Tibial nerve (tissue), 4 donors: ENCODE data around the gene GNMT. TPM values are rescaled to one million over a fixed set of nuclear protein-coding genes. Genes with fewer than 3 reads are reported as not detected.
A peak's percentile ranks its signal among the peaks of the same experiment; 100 is the strongest.

Source experiments
- DNase-seq, 2 donors: peaks; one replicate each; pipeline ENCODE4 v3.0.0-alpha.2; 2019; ENCODE audit warnings: low spot score in 2 of 2
- H3K27ac ChIP-seq, 4 donors: fragments of 200-600 bp; sonication (generic) in 3 of 4; one replicate each; pipeline ENCODE4 v1.5.1; 2017 to 2019; ENCODE audit warnings: mild to moderate bottlenecking in 1 of 4
- H3K27me3 ChIP-seq, 2 donors: fragments of 200-600 bp; sonication (generic) in 1 of 2; one replicate each; pipeline versions ENCODE4 v1.5.1 to v1.6.0; 2017 to 2019
- H3K36me3 ChIP-seq, 3 donors: fragments of 200-600 bp; sonication (generic); one replicate each; pipeline ENCODE4 v1.5.1; 2018 to 2019
- H3K4me1 ChIP-seq, 4 donors: fragments of 200-600 bp; sonication (generic) in 3 of 4; one replicate each; pipeline ENCODE4 v1.5.1; 2017 to 2019
- H3K4me3 ChIP-seq, 4 donors: fragments of 200-600 bp; sonication (generic) in 3 of 4; one replicate each; pipeline ENCODE4 v1.5.1; 2017 to 2019; ENCODE audit warnings: mild to moderate bottlenecking in 1 of 4, moderate library complexity in 1 of 4
- H3K9me3 ChIP-seq, 4 donors: fragments of 200-600 bp; sonication (generic) in 3 of 4; one replicate each; pipeline ENCODE4 v1.5.1; 2017 to 2019
- CTCF ChIP-seq, 5 experiments: fragments of 200-600 bp in 3 of 5; fragments of 450-650 bp in 2 of 5; sonication (generic) in 3 of 5; IDR thresholded peaks; one replicate each; pipeline ENCODE4 v1.5.1; 2016 to 2019; ENCODE audit warnings: antibody characterized with exemption in 5 of 5, mild to moderate bottlenecking in 3 of 5, moderate library complexity in 2 of 5
- EP300 ChIP-seq, 2 donors: sonication (generic); formaldehyde crosslinking; IDR thresholded peaks; one replicate each; pipeline ENCODE4 v1.6.1; 2017; ENCODE audit warnings: antibody characterized with exemption in 2 of 2, mild to moderate bottlenecking in 1 of 2
- POLR2A ChIP-seq, 2 donors: fragments of 450-650 bp; IDR thresholded peaks; one replicate each; pipeline ENCODE4 v1.6.1; 2017; ENCODE audit warnings: antibody characterized with exemption in 2 of 2, mild to moderate bottlenecking in 2 of 2, moderate library complexity in 2 of 2
- WGBS, 2 donors: methylation state at CpG; one replicate each; pipeline ENCODE4 v1.1.5; 2018; 5-methylcytosine and 5-hydroxymethylcytosine counted together
- total RNA-seq, 4 donors: library from RNA; depleted of rRNA; stranded (reverse); fragments of >200 nt; gene quantifications; one replicate each; pipeline ENCODE4 v1.1.0, GENCODE V29; 2016

Gene GNMT
- total RNA-seq, 4 donors from 2014 or later: 2.0 to 3.1 (median 2.1) TPM; not detected in 1

- peaks cover 0 to 64% (median 8%) of the 10 kb centered on the region in 3 donors for H3K36me3 ChIP-seq
- peaks cover 5 to 40% (median 15%) of the 10 kb centered on the region in 4 donors for H3K4me1 ChIP-seq
- no peak for DNase-seq
- no peak overlapping the region for H3K4me3 ChIP-seq
- no peak overlapping the region for H3K27ac ChIP-seq
- H3K9me3 ChIP-seq: no peaks in the 10 kb centered on the region
- no peaks in the 10 kb centered on the region for H3K27me3 ChIP-seq
- 66 to 69% methylated on average over 5 to 6 of the region's 6 CpGs for WGBS, 2 donors
- TF ChIP-seq EP300 (IDR thresholded peaks at IDR 0.05): no peak
- no peak for TF ChIP-seq CTCF (IDR thresholded peaks at IDR 0.05)
- no peak for TF ChIP-seq POLR2A (IDR thresholded peaks at IDR 0.05)
Observed at GRCh38 chr6:43011207-43011606, 50.7 kb downstream of the GNMT start.

- 83 to 84% methylated on average over 6 of the region's 6 CpGs for WGBS, 2 donors
- no peaks in the 10 kb centered on the region for H3K9me3 ChIP-seq
- peaks cover 0 to 58% (median 8%) of the 10 kb centered on the region in 3 donors for H3K36me3 ChIP-seq
- no peak overlapping the region for H3K27ac ChIP-seq
- TF ChIP-seq CTCF (IDR thresholded peaks at IDR 0.05) (no peak), EP300 (IDR thresholded peaks at IDR 0.05) (no peak), POLR2A (IDR thresholded peaks at IDR 0.05) (no peak)
- H3K4me3 ChIP-seq: no peak overlapping the region
- no peaks in the 10 kb centered on the region for H3K27me3 ChIP-seq
- DNase-seq: no peak
- peaks cover 5 to 52% (median 19%) of the 10 kb centered on the region in 4 donors for H3K4me1 ChIP-seq
Observed at GRCh38 chr6:43012364-43012763, 51.8 kb downstream of the GNMT start.

- peaks cover 5 to 56% (median 19%) of the 10 kb centered on the region in 4 donors for H3K4me1 ChIP-seq
Observed at GRCh38 chr6:43013097-43013842, 52.7 kb downstream of the GNMT start.

More at GRCh38 chr6:43013097-43013842, 52.7 kb downstream of the GNMT start:
- no peaks in the 10 kb centered on the region for H3K27me3 ChIP-seq
- peak overlapping the region; percentile 69 to 89 (median 79) for H3K27ac ChIP-seq
- TF ChIP-seq EP300 (IDR thresholded peaks at IDR 0.05) (no peak), POLR2A (IDR thresholded peaks at IDR 0.05) (no peak), CTCF (IDR thresholded peaks at IDR 0.05) (no peak)
- peaks cover 0 to 58% (median 8%) of the 10 kb centered on the region in 3 donors for H3K36me3 ChIP-seq
- peak overlapping the region; percentile 62 to 80 (median 78) for H3K4me3 ChIP-seq
- H3K9me3 ChIP-seq: no peaks in the 10 kb centered on the region
- DNase-seq: no peak
- 2 to 3% methylated on average over 21 to 25 of the region's 25 CpGs for WGBS, 2 donors

Other genes starting within 250 kb of the GNMT start
- 1 to 10 TPM in 2 of 4 donors, under 1 TPM in 1, not detected in 1; 0.22 to 1.5 (median 1.2) TPM for gene PRPH2, start 238.2 kb upstream of the GNMT start, total RNA-seq
- 10 to 100 TPM; 20.7 to 29.4 (median 25.4) TPM for gene TBCC, start 214.7 kb upstream of the GNMT start, total RNA-seq
- 10 to 100 TPM; 17.1 to 25.1 (median 23.2) TPM for gene BICRAL, start 178.7 kb upstream of the GNMT start, total RNA-seq
- gene RPL7L1, start 81.1 kb upstream of the GNMT start, total RNA-seq: 10 to 100 TPM; 59.0 to 89.2 (median 83.7) TPM
- not detected for gene PTCRA, start 44.7 kb upstream of the GNMT start, total RNA-seq
- 10 to 100 TPM; 42.6 to 50.3 (median 47.1) TPM for gene CNPY3, start 31.3 kb upstream of the GNMT start, total RNA-seq
- gene PEX6, start 18.4 kb downstream of the GNMT start, total RNA-seq: 10 to 100 TPM; 20.3 to 32.8 (median 27.3) TPM
- gene PPP2R5D, start 23.8 kb downstream of the GNMT start, total RNA-seq: 10 to 100 TPM; 25.8 to 54.6 (median 48.3) TPM
- gene MEA1, start 53.2 kb downstream of the GNMT start, total RNA-seq: 10 to 100 TPM; 41.8 to 91.6 (median 67.4) TPM
- gene KLHDC3, start 53.5 kb downstream of the GNMT start, total RNA-seq: 10 to 100 TPM; 74.1 to 98.3 (median 86.5) TPM
- 10 to 100 TPM; 39.1 to 96.3 (median 52.8) TPM for gene RRP36, start 60.9 kb downstream of the GNMT start, total RNA-seq
- gene CUL7, start 93.1 kb downstream of the GNMT start, total RNA-seq: 10 to 100 TPM; 16.3 to 21.0 (median 17.9) TPM
- 10 to 100 TPM in 2 of 4 donors, 1 to 10 TPM in 2; 8.4 to 17.3 (median 11.6) TPM for gene MRPL2, start 98.7 kb downstream of the GNMT start, total RNA-seq
- gene KLC4, start 98.9 kb downstream of the GNMT start, total RNA-seq: 10 to 100 TPM; 21.6 to 32.9 (median 23.8) TPM
- 1 to 10 TPM; 1.5 to 5.5 (median 3.9) TPM for gene PTK7, start 115.6 kb downstream of the GNMT start, total RNA-seq
- 10 to 100 TPM; 28.4 to 49.8 (median 35.3) TPM for gene SRF, start 210.5 kb downstream of the GNMT start, total RNA-seq
- 10 to 100 TPM; 47.9 to 76.2 (median 49.3) TPM for gene CUL9, start 221.4 kb downstream of the GNMT start, total RNA-seq